ENCODE results near the gene HIPK3. TPM values are rescaled to one million over a fixed set of nuclear protein-coding genes. Genes with fewer than 3 reads are reported as not detected.
"Not testable (repeated sequence)": the region's sequence is repeated elsewhere in the genome, so short reads cannot be mapped to it uniquely, and the experiment has no call there.

HIPK3 gene
- total RNA-seq, 4 donors from 2014 or later, result 233 to 345 (median 278) TPM

GRCh38 chr11:33358150-33358831, 101.1 kb downstream of the HIPK3 start:
- DNase-seq (ENCODE audit: low spot score) (no peak), ATAC-seq (ENCODE audit: low FRiP score) (no peak)
- no peak for TF ChIP-seq CTCF (IDR thresholded peaks at IDR 0.05)

- no peak for ATAC-seq (ENCODE audit: low FRiP score)
These were observed 103.5 kb downstream of the HIPK3 start for GRCh38 chr11:33360642-33361041.

GRCh38 chr11:33362051-33362910, 105.1 kb downstream of the HIPK3 start:
- peak in 1 of 3 donors; percentile 56 for TF ChIP-seq CTCF (IDR thresholded peaks at IDR 0.05)
- ATAC-seq (ENCODE audit: low FRiP score) (peak; percentile 50), DNase-seq (ENCODE audit: low spot score) (no peak)

More at GRCh38 chr11:33360642-33361041, 103.5 kb downstream of the HIPK3 start:
- TF ChIP-seq CTCF (IDR thresholded peaks at IDR 0.05), result no peak
- no peak for DNase-seq (ENCODE audit: low spot score)

- DNase-seq (ENCODE audit: low spot score) (no peak), ATAC-seq (ENCODE audit: low FRiP score) (no peak)
- TF ChIP-seq CTCF (IDR thresholded peaks at IDR 0.05), result no peak
These were observed 109.7 kb downstream of the HIPK3 start for GRCh38 chr11:33366918-33367317.

GRCh38 chr11:33368475-33368874, 111.3 kb downstream of the HIPK3 start:
- DNase-seq (ENCODE audit: low spot score); ATAC-seq (ENCODE audit: low FRiP score): not testable (repeated sequence)

GRCh38 chr11:33368931-33369330, 111.8 kb downstream of the HIPK3 start:
- no peak for DNase-seq (ENCODE audit: low spot score)
- ATAC-seq (ENCODE audit: low FRiP score), result no peak
- no peak for TF ChIP-seq CTCF (IDR thresholded peaks at IDR 0.05)

GRCh38 chr11:33373636-33374035, 116.5 kb downstream of the HIPK3 start:
- TF ChIP-seq CTCF (IDR thresholded peaks at IDR 0.05), result no peak
- DNase-seq (ENCODE audit: low spot score) (no peak), ATAC-seq (ENCODE audit: low FRiP score) (no peak)
